Central memory CD8-positive, alpha-beta T cell (primary cell): Measurements from ENCODE around the gene OR2AG1.

ENCODE experiments used
- ATAC-seq: fragments of 150-1000 bp; cut with Tn5 transposase; replicated peaks from 2 replicates; pipeline ENCODE4 v1.10.0; 2022; ENCODE audit warnings: mild to moderate bottlenecking, moderate FRiP score, moderate number of reproducible peaks; ENCODE audit not compliant: poor library complexity, severe bottlenecking; ENCODE audit errors: extremely low read depth
- DNase-seq, 2 donors: peaks; one replicate each; pipeline ENCODE4 v3.0.0; 2021; ENCODE audit warnings: low spot score in 2 of 2
- H3K27ac Mint-ChIP-seq: one replicate; pipeline ENCODE4 v1.8.0; 2022; ENCODE audit warnings: low read depth, mild to moderate bottlenecking, moderate library complexity, mixed read lengths
- H3K27me3 Mint-ChIP-seq: one replicate; pipeline ENCODE4 v1.8.0; 2022; ENCODE audit warnings: mixed read lengths
- H3K36me3 Mint-ChIP-seq: one replicate; pipeline ENCODE4 v1.8.0; 2022; ENCODE audit warnings: mild to moderate bottlenecking, moderate library complexity, mixed read lengths; ENCODE audit not compliant: insufficient read depth
- H3K4me1 Mint-ChIP-seq: one replicate; pipeline ENCODE4 v1.8.0; 2022; ENCODE audit warnings: mixed read lengths
- H3K4me3 Mint-ChIP-seq: one replicate; pipeline ENCODE4 v1.8.0; 2022; ENCODE audit warnings: mild to moderate bottlenecking, moderate library complexity, mixed read lengths
- H3K9me3 Mint-ChIP-seq: one replicate; pipeline ENCODE4 v1.8.0; 2022; ENCODE audit warnings: mixed read lengths

The OR2AG1 gene

DNA sequence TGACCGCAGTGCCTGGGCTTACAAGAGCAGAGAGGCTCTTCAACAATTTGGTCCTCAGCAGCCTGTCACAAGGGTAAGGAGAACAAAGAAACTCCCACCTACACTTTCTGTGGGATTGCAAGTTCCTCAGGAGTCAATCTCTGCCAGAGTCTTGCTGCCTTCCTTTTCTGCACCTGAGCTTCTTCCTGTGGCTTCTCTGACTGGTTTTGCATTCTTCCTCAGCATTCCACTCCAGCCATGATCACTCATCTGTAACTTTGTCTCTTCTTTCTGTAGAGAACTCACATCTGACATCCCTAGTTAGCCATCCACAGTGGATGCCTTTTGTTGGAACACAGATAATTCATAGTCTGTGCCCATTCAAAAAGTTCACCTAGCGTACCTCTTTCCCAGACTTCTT is 30.8 kb downstream of the OR2AG1 start:
- Mint-ChIP-seq H3K27me3 (peaks cover 54% of the 10 kb centered on the region), H3K9me3 (no peaks in the 10 kb centered on the region), H3K4me1 (peaks cover 6% of the 10 kb centered on the region), H3K4me3 (no peak overlapping the region), H3K27ac (no peak overlapping the region), H3K36me3 (no peaks in the 10 kb centered on the region)
- DNase-seq (no peak), ATAC-seq (no peak)

DNA sequence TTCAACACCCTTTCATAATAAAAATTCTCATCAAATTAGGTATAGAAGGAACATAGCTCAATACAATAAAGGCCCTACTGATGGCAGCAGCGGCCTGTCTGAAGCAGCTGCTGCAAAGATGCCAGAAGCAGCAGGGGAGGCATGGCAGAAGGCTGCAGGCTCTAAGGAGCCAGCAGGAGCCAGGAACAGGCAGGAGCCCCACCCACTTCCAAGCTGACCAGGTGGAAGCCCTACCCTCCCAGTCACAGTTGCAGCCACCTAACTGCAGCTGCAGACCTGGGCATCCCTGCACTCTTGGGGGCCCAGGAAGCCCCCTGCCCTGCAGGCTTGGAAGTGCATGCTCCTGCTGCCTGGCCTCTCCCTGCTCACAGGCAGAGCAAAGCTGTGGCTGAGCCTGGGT is 34.9 kb downstream of the OR2AG1 start:
- ATAC-seq = no peak

DNA sequence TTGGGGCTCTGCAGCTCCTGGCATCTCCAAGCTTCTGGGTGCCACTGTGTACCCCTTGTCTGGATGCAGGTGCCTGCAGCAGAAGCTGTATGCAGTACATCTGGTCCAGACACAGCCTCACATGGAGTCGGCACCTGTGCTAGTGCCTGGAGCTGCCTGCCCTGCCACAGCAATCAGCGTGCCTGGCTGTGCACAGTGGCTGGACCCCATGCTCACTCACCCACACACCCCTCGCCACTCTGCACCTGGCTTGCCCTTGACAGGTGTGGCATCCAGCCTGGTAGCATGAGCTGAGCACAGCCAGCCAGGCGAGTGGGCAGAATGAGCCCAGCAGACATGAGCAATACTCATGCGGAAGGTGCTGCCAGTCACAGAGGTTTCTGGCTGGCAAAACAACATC is 36.1 kb downstream of the OR2AG1 start:
- Mint-ChIP-seq H3K4me1 (no peaks in the 10 kb centered on the region), H3K4me3 (no peak overlapping the region), H3K27ac (no peak overlapping the region), H3K9me3 (no peaks in the 10 kb centered on the region), H3K27me3 (peaks cover 34% of the 10 kb centered on the region), H3K36me3 (no peaks in the 10 kb centered on the region)
- ATAC-seq (no peak), DNase-seq (no peak)

More for the DNA sequence above, 34.9 kb downstream of the OR2AG1 start:
- no peak overlapping the region for H3K4me3 Mint-ChIP-seq
- no peaks in the 10 kb centered on the region for H3K36me3 Mint-ChIP-seq
- H3K9me3 Mint-ChIP-seq = no peaks in the 10 kb centered on the region
- H3K27ac Mint-ChIP-seq = no peak overlapping the region
- H3K27me3 Mint-ChIP-seq = peaks cover 42% of the 10 kb centered on the region
- DNase-seq = no peak
- H3K4me1 Mint-ChIP-seq = no peaks in the 10 kb centered on the region

DNA sequence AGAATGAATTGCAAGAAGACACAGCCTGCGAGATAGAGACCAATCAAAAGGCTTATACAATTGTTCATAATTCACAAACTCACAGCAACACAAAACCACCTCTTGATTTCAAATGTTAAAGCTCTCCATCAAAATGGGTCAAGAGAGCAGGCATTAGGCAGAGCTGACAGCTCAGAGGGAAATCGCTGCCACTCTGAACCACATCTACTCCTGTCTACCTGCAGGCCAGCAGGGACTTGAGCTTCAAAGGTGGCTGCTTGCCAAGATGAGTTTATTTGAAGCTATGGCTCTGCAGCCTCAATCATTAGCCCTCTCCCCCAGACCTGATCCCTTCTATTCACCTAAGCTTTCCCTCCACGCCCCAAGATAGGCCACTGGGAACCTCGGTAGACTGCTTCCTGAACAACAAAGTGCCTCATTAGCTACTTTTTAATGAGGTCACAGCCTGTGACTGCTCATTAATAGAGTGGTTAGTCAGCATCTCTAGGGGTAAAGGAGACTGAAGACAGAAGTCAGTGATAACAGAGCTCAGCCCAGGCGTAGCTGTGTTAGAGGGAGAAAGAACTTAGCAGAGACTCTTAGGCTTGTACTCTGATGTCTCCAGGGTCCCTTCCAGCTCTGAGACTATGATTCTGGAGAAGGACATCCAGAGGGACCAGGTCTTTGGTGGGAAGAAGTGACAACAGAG is 41.5 kb downstream of the OR2AG1 start:
- ATAC-seq (no peak), DNase-seq (no peak)
- Mint-ChIP-seq H3K27ac (no peak overlapping the region), H3K9me3 (no peaks in the 10 kb centered on the region), H3K36me3 (no peaks in the 10 kb centered on the region), H3K4me1 (no peaks in the 10 kb centered on the region), H3K4me3 (no peak overlapping the region), H3K27me3 (peaks cover 54% of the 10 kb centered on the region)

DNA sequence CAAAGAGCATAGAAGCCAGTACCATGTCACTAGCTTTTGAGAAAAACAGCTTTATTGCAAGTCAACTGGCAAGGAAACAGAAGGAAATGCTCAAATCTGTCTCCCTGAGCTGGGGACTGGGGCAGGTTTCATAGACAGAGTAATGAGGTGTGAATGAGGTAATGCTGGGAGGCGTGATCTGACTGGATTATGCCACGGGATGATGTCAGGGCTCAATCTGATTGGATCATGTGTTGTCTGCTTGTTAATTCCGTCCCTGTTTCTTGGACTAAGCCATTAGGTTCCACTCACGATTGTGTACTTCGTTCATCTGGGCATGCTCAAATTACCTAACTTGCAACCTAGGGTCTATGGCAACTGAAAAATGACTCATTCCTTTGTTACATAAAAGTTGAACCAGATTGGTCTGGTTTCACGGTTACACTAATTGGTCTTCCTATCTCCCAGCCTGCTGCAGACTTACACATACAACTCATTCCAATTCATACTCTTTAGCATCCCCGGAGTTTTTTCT is 42.5 kb downstream of the OR2AG1 start:
- H3K27ac Mint-ChIP-seq = no peak overlapping the region
- H3K4me3 Mint-ChIP-seq = no peak overlapping the region
- H3K9me3 Mint-ChIP-seq = no peaks in the 10 kb centered on the region
- H3K36me3 Mint-ChIP-seq = no peaks in the 10 kb centered on the region
- DNase-seq (no peak), ATAC-seq (no peak)
- no peaks in the 10 kb centered on the region for H3K4me1 Mint-ChIP-seq
- H3K27me3 Mint-ChIP-seq = peaks cover 57% of the 10 kb centered on the region

DNA sequence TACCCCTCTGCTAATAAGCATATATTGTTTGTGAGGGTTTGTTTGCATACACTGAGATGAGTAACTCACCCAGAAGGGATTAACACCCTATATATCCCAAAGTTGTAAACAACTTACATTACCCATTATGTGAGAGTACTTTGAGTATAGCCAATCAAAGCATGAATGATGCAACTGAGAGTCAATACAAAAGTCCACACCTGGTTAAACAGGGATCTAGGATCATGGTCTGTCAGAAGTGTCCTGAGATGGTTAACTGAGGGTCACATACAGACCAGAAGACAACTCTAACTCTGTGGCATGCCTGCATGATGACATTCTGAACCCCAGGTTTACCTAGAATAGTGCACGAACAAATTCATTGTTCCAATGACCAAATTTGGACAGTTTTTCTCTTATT is 45.3 kb downstream of the OR2AG1 start:
- Mint-ChIP-seq H3K27ac (no peak overlapping the region), H3K27me3 (peaks cover 66% of the 10 kb centered on the region), H3K4me1 (no peaks in the 10 kb centered on the region), H3K9me3 (no peaks in the 10 kb centered on the region), H3K4me3 (no peak overlapping the region), H3K36me3 (no peaks in the 10 kb centered on the region)
- no peak for ATAC-seq
- no peak for DNase-seq

DNA sequence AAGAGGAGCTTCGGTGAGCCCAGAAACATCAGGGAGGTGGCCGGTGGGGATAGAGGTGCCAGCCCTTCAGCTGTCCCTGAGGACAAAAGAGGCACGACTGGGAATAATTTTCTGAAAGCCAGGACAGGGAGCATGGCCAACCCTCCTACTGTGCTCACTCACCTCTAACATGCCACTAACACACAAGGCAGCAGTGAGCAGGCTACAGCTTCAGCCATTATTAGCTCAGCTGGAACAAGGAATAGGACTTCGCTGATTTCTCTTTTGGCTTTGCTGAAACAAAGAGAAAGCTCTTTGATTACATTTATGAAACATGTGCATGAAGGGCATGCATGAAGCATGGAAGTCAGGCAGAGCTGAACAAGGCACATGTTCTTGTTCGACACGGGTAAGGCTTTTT is 50.5 kb downstream of the OR2AG1 start:
- Mint-ChIP-seq H3K27ac (no peak overlapping the region), H3K36me3 (no peaks in the 10 kb centered on the region), H3K9me3 (no peaks in the 10 kb centered on the region), H3K4me3 (no peak overlapping the region), H3K4me1 (no peaks in the 10 kb centered on the region), H3K27me3 (peaks cover 47% of the 10 kb centered on the region)
- ATAC-seq (no peak), DNase-seq (no peak)

DNA sequence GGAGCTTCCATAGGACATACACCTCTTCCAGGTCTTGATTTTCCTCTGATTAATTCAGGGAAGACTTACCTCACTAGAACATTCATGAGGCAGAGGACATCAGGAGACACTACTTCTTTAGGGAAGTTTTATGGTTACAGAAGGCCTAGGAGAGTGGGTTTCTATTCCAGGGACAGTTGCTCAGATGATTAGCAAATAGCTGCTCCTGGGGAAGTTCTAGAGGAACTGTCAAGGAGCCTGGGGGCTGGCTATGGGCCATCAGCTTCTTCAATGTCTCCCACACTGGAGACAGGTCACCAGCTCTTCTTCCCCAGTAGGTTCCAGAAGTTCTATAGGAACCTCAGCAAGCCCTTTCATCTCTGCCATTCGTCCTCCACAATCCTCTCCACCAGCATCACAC is 51.2 kb downstream of the OR2AG1 start:
- H3K27ac Mint-ChIP-seq = no peak overlapping the region
- DNase-seq (no peak), ATAC-seq (no peak)
- no peaks in the 10 kb centered on the region for H3K36me3 Mint-ChIP-seq
- no peaks in the 10 kb centered on the region for H3K4me1 Mint-ChIP-seq
- no peak overlapping the region for H3K4me3 Mint-ChIP-seq
- no peaks in the 10 kb centered on the region for H3K9me3 Mint-ChIP-seq
- peaks cover 41% of the 10 kb centered on the region for H3K27me3 Mint-ChIP-seq
